GM21576 (cell line): ENCODE results near the gene KCNMB3.
A peak's percentile ranks its signal among the peaks of the same experiment; 100 is the strongest.

Experiments used
- ATAC-seq: cut with Tn5 transposase; IDR thresholded peaks from one replicate; pipeline ENCODE4 v1.9.1; 2021; ENCODE audit warnings: mild to moderate bottlenecking, moderate library complexity; ENCODE audit not compliant: unreplicated experiment

KCNMB3 gene

DNA sequence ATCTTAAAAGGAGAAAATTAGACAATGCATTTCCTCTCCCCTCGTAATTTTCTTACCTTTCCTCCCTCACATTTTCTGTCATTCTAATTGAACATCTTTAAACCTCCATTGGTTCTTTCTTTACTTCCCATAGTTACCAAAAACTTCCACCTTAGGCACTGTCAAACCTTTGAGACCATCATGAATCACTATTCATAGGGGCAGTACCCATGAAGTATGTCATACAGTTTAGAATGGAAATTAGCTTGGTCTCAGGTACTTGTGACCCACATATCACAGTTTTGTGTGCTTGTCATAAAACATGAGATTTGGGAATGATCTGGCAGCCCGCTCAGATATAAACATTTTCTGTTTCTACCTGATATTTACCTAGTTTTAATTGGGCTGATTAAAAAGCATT is 50.1 kb downstream of the KCNMB3 start:
- ATAC-seq: no peak

DNA sequence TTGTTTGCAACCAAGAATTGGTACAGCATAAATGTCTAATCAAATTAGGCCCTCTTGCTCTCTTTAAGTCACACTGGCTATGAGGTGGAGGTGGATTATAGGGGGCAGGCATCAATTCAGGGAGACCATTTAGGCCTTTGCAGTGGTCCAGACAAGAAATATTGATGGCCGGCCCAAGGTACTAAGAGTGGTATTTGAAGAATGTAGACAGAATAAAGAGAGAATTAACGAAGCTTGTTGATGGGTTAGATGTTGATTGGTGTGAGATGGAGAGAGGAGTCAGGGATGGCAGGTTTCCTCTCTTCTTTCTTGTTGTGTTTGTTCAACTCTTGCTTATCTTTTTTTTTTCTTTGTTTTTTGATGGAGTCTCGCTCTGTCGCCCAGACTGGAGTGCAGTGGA is 54.2 kb downstream of the KCNMB3 start:
- no peak for ATAC-seq

- ATAC-seq: peak; percentile 86
Observed at GRCh38 chr3:179196098-179196497, 54.8 kb downstream of the KCNMB3 start.

- no peak for ATAC-seq
Observed at GRCh38 chr3:179194931-179195330, 56.0 kb downstream of the KCNMB3 start.
